PC-3 (cell line): Measurements from ENCODE around the gene TBC1D21. TPM values are rescaled to one million over a fixed set of nuclear protein-coding genes. Genes with fewer than 3 reads are reported as not detected.

Source experiments
- ATAC-seq: fragments of 200-7000 bp; cut with Tn5 transposase; 2 replicates; pipeline ENCODE4 v1.9.1; 2020; ENCODE audit warnings: mild to moderate bottlenecking, moderate library complexity
- BruUV-seq: library from RNA; stranded (reverse); fragments of 400-500 nt; replicated peaks from 2 replicates; lab custom pipeline; 2021; lab: Mats Ljungman, UMichigan
- CTCF ChIA-PET: fragments of 300-600 bp; sonication (Branson Sonifier 250); formaldehyde crosslinking; loops from one replicate; lab custom pipeline; 2022; ENCODE audit warnings: antibody characterized with exemption; lab: Charles Lee
- POLR2A ChIA-PET: fragments of 300-600 bp; sonication (Branson Sonifier 250); formaldehyde crosslinking; loops from one replicate; lab custom pipeline; 2022; ENCODE audit warnings: antibody characterized with exemption; ENCODE audit not compliant: unreplicated experiment; lab: Charles Lee
- DNase-seq: peaks from one replicate; pipeline ENCODE4 v3.0.0-alpha.2; 2015
- H2AFZ ChIP-seq: fragments of 300-600 bp; sonication (generic); 2 replicates; pipeline ENCODE4 v1.6.0; 2016; ENCODE audit warnings: antibody characterized with exemption, low read length
- H3F3A ChIP-seq: fragments of 300-600 bp; sonication (generic); one replicate; pipeline ENCODE4 v1.6.0; 2017; ENCODE audit warnings: antibody characterized with exemption, low read length, control low read depth, mild to moderate bottlenecking; ENCODE audit not compliant: unreplicated experiment
- H3K27ac ChIP-seq: fragments of 300-600 bp; sonication (generic); 2 replicates; pipeline ENCODE4 v1.5.1; 2016; ENCODE audit warnings: mild to moderate bottlenecking, low read length
- H3K27me3 ChIP-seq: fragments of 300-600 bp; sonication (generic); 2 replicates; pipeline ENCODE4 v1.6.1; 2016; ENCODE audit warnings: low read length, mixed read lengths
- H3K36me3 ChIP-seq: fragments of 300-600 bp; sonication (generic); 2 replicates; pipeline ENCODE4 v1.6.1; 2016; ENCODE audit warnings: low read depth, mixed run types, low read length, mixed read lengths
- H3K4me1 ChIP-seq: fragments of 300-600 bp; sonication (generic); 2 replicates; pipeline ENCODE4 v1.5.1; 2016; ENCODE audit warnings: low read length; ENCODE audit not compliant: insufficient read depth
- H3K4me2 ChIP-seq: fragments of 300-600 bp; sonication (generic); 2 replicates; pipeline ENCODE4 v1.6.0; 2016; ENCODE audit warnings: low read length
- H3K4me3 ChIP-seq: fragments of 300-600 bp; sonication (generic); 2 replicates; pipeline ENCODE4 v1.5.1; 2016; ENCODE audit warnings: mild to moderate bottlenecking, low read length, mixed read lengths
- H3K79me2 ChIP-seq: fragments of 300-600 bp; sonication (generic); 2 replicates; pipeline ENCODE4 v1.6.1; 2017; ENCODE audit warnings: low read length, mixed read lengths
- H3K9ac ChIP-seq: fragments of 300-600 bp; sonication (generic); 2 replicates; pipeline ENCODE4 v1.6.0; 2016; ENCODE audit warnings: mild to moderate bottlenecking, low read length
- H3K9me2 ChIP-seq: fragments of 300-600 bp; sonication (generic); replicated peaks from 2 replicates; pipeline ENCODE4 v1.6.1; 2016; ENCODE audit warnings: mixed run types, low read length, mixed read lengths
- H3K9me3 ChIP-seq: fragments of 300-600 bp; sonication (generic); 2 replicates; pipeline ENCODE4 v1.6.1; 2016; ENCODE audit warnings: low read length, mixed read lengths
- H4K20me1 ChIP-seq: fragments of 300-600 bp; sonication (generic); 2 replicates; pipeline ENCODE4 v1.6.1; 2016; ENCODE audit warnings: low read length, mixed read lengths
- EZH2 ChIP-seq: fragments of 300-600 bp; sonication (generic); IDR thresholded peaks from one replicate; pipeline ENCODE4 v1.6.1; 2017; ENCODE audit warnings: antibody characterized with exemption, mild to moderate bottlenecking, low read length; ENCODE audit not compliant: unreplicated experiment
- EZH2phosphoT487 ChIP-seq: fragments of 300-600 bp; sonication (generic); IDR thresholded peaks from 2 replicates; pipeline ENCODE4 v1.6.1; 2018; ENCODE audit warnings: mild to moderate bottlenecking, antibody characterized with exemption, low read length, borderline replicate concordance
- intact Hi-C: fragments of 100-400 bp; cut with micrococcal nuclease; formaldehyde crosslinking; loops from 2 replicates; pipeline ENCODE4 v1.9.0; 2023
- total RNA-seq: library from RNA; depleted of rRNA; stranded (reverse); fragments of >200 nt; gene quantifications from 2 replicates; pipeline ENCODE4 v1.2.3, GENCODE V29; 2014
- TF ChIP-seq, protein P1 (sequence below): fragments of 300-600 bp; sonication (generic); conservative IDR thresholded peaks from 2 replicates; pipeline ENCODE4 v1.5.1; 2017; ENCODE audit warnings: antibody characterized with exemption, low read depth, mild to moderate bottlenecking, low read length

Gene TBC1D21
- total RNA-seq, 1 experiment from 2014 or later, result not detected

DNA sequence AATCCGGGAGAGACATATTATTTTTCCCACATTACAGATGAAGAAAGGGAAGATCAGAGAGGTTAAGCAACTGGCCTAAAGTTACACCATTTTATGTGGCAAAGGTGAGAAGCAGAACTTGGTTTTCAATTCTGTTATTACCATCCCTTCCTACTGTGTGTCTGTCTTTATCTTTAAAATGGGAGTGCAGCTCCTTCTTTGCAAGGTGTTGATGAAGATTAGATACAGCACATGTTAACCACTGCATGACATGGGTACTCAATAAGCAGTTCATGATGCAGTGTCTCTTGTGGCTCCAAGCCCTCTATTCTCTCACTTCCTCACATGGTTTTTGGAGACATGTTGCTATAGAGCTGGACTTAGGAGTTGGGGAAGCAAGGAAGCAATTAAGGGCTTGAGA lies 23.1 kb upstream of the TBC1D21 start:
- H3K27me3 ChIP-seq, result peaks cover 51% of the 10 kb centered on the region
- CTCF ChIA-PET, result no interaction called here
- POLR2A ChIA-PET, result no interaction called here

DNA sequence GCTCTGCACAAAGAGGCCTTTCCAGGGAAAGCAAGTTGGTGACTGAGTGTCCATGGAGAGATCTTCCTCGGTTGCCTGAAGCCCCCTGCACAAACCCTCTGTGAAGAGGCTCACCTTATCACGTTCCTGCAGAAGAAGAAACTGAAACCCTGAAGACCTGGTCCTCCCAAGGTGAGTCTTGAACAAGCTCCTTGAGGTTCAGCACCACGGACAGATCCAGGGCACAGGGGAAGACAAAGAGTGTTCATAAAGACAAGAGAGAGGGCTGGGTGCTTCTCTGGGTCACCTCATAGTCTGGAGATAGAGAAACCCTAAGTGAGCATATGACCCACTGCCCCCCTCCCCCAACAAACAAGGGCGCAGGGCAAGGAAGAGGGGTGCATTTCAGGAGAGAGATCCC lies 21.7 kb upstream of the TBC1D21 start:
- Histone ChIP-seq H3K9ac (no peak overlapping the region), H3K27me3 (peaks cover 43% of the 10 kb centered on the region), H2AFZ (no peak overlapping the region), H3K4me1 (no peaks in the 10 kb centered on the region), H3F3A (no peaks in the 10 kb centered on the region), H3K27ac (no peak overlapping the region), H3K36me3 (no peaks in the 10 kb centered on the region), H3K9me2 (no peaks in the 10 kb centered on the region), H3K4me3 (no peak overlapping the region), H4K20me1 (no peaks in the 10 kb centered on the region), H3K79me2 (no peaks in the 10 kb centered on the region), H3K4me2 (no peak overlapping the region), H3K9me3 (no peaks in the 10 kb centered on the region)
- TF ChIP-seq EZH2phosphoT487 (no peak), EZH2 (no peak)
- TF ChIP-seq, protein P1, sequence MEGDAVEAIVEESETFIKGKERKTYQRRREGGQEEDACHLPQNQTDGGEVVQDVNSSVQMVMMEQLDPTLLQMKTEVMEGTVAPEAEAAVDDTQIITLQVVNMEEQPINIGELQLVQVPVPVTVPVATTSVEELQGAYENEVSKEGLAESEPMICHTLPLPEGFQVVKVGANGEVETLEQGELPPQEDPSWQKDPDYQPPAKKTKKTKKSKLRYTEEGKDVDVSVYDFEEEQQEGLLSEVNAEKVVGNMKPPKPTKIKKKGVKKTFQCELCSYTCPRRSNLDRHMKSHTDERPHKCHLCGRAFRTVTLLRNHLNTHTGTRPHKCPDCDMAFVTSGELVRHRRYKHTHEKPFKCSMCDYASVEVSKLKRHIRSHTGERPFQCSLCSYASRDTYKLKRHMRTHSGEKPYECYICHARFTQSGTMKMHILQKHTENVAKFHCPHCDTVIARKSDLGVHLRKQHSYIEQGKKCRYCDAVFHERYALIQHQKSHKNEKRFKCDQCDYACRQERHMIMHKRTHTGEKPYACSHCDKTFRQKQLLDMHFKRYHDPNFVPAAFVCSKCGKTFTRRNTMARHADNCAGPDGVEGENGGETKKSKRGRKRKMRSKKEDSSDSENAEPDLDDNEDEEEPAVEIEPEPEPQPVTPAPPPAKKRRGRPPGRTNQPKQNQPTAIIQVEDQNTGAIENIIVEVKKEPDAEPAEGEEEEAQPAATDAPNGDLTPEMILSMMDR, result no peak
- ATAC-seq, result no peak; the same call in 1 of the 2 replicates
- CTCF ChIA-PET, result no interaction called here
- intact Hi-C loops, result no loop called here
- POLR2A ChIA-PET, result no interaction called here
- no TSS peak for BruUV-seq
- DNase-seq, result peak; percentile 68

More for the DNA sequence above, 23.1 kb upstream of the TBC1D21 start:
- H2AFZ ChIP-seq, result no peak overlapping the region
- no peaks in the 10 kb centered on the region for H3K9me3 ChIP-seq
- ATAC-seq (no peak), DNase-seq (no peak)
- H3F3A ChIP-seq, result no peaks in the 10 kb centered on the region
- intact Hi-C loops, result no loop called here
- no peak for TF ChIP-seq EZH2phosphoT487
- TF ChIP-seq, protein P1, result no peak
- TF ChIP-seq EZH2, result no peak
- BruUV-seq, result no TSS peak
- no peak overlapping the region for H3K27ac ChIP-seq
- no peaks in the 10 kb centered on the region for H3K36me3 ChIP-seq
- no peaks in the 10 kb centered on the region for H3K79me2 ChIP-seq
- no peaks in the 10 kb centered on the region for H3K9me2 ChIP-seq
- H3K4me2 ChIP-seq, result no peak overlapping the region
- H3K4me1 ChIP-seq, result no peaks in the 10 kb centered on the region
- H3K4me3 ChIP-seq, result no peak overlapping the region
- no peaks in the 10 kb centered on the region for H4K20me1 ChIP-seq
- H3K9ac ChIP-seq, result no peak overlapping the region

DNA sequence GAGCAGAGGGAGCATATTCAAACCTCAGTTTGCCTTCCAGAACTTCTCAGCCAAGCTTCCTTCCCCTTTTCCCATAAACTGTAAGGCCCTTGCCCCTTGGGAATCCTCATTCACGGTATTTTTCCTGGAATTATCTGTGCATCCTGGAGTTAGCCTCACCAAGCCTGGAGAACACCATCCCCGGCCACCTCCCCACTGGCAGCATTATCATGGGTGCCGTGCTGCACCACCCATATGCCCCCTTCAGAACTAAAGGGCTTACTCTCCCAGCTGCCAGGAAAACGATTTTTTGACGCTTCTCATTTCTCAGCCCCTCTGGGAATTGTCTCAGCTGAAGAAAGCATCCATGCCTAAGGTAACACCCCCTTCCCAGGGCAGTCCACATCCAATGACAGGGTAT lies 20.9 kb upstream of the TBC1D21 start:
- H2AFZ ChIP-seq, result no peak overlapping the region
- no peak overlapping the region for H3K9ac ChIP-seq
- no peak overlapping the region for H3K27ac ChIP-seq
- no peaks in the 10 kb centered on the region for H3F3A ChIP-seq
- H3K36me3 ChIP-seq, result no peaks in the 10 kb centered on the region
- H3K9me3 ChIP-seq, result no peaks in the 10 kb centered on the region
- ATAC-seq (no peak), DNase-seq (no peak)
- H3K27me3 ChIP-seq, result peaks cover 37% of the 10 kb centered on the region
- CTCF ChIA-PET, result no interaction called here
- TF ChIP-seq, protein P1, result no peak
- TF ChIP-seq EZH2phosphoT487, result no peak
- no peaks in the 10 kb centered on the region for H4K20me1 ChIP-seq
- POLR2A ChIA-PET, result no interaction called here
- H3K4me1 ChIP-seq, result no peaks in the 10 kb centered on the region
- BruUV-seq, result no TSS peak
- intact Hi-C loops, result no loop called here
- no peak overlapping the region for H3K4me3 ChIP-seq
- H3K79me2 ChIP-seq, result no peaks in the 10 kb centered on the region
- H3K4me2 ChIP-seq, result no peak overlapping the region
- no peaks in the 10 kb centered on the region for H3K9me2 ChIP-seq
